GM19455 (cell line): ENCODE data around the gene LONRF2.

Source experiments
- ATAC-seq: cut with Tn5 transposase; IDR thresholded peaks from one replicate; pipeline ENCODE4 v1.9.1; 2021; ENCODE audit not compliant: unreplicated experiment

Gene LONRF2

DNA sequence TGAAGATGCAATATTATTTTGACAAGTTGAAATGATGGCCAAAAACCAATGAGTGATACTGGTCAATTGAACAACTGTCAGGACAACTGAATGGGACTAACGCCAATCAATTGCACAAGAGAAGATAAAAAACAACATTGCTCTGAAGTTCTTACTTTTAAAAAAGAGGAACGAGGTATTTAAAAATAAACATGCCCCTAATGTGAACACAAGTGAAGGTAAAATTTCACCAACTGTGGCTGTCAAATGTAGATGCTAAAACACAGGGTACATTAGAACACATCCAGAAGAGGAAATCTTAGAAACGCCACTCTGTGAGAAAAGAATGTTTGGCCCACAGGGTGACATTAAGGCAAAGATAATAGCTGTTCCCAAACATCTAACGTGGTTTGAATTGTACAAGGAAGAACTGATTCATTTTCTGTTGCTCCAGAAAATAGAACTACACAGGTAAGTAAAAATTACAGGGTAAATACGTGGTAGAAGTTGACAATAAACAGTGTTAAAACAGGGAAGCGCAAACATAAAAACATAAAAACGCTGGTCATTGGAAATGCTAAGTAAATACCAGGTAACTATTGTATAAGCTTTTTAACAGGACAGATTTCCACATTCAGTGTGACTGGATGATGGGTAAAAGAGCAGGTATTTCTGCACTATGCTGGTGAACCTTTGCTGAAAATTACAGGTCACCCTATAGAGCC is 20.3 kb downstream of the LONRF2 start:
- no peak for ATAC-seq

DNA sequence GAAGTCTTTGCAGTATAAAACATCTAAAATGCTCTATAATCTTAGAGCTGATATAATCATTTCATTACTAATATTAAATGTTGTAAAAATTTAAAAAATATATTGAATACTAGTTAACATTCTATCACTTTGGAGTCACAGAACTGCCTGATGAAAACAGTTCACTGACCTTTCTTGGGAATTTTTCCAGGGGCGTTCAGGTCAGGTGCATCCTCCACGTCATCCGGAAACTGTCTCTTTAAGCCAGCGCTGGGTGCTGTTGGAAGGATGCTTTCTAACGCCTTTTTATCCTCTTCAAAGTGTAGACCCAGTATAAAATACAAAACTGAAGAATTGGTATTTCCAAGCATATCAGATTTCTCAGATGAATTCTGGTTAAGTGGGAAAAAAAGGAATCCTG is 22.8 kb downstream of the LONRF2 start:
- ATAC-seq: no peak

- ATAC-seq: no peak
These were observed 24.8 kb downstream of the LONRF2 start for GRCh38 chr2:100297511-100297910.

DNA sequence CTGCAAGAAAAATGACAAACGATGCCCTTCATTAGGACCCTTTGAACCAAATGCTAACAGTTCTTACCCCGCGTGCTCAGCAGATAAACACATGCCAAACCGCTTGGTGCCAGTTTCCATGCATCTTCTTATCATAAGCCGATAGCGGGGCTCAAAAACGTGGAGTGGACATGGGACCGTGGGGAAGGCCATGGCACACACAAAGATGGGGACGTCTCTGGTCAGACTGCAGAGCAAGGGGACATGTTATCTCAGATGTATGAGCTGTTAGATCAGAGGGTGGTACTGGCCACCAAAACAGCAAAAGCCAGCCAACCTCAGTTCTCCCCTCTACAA is 28.2 kb downstream of the LONRF2 start:
- ATAC-seq: no peak

DNA sequence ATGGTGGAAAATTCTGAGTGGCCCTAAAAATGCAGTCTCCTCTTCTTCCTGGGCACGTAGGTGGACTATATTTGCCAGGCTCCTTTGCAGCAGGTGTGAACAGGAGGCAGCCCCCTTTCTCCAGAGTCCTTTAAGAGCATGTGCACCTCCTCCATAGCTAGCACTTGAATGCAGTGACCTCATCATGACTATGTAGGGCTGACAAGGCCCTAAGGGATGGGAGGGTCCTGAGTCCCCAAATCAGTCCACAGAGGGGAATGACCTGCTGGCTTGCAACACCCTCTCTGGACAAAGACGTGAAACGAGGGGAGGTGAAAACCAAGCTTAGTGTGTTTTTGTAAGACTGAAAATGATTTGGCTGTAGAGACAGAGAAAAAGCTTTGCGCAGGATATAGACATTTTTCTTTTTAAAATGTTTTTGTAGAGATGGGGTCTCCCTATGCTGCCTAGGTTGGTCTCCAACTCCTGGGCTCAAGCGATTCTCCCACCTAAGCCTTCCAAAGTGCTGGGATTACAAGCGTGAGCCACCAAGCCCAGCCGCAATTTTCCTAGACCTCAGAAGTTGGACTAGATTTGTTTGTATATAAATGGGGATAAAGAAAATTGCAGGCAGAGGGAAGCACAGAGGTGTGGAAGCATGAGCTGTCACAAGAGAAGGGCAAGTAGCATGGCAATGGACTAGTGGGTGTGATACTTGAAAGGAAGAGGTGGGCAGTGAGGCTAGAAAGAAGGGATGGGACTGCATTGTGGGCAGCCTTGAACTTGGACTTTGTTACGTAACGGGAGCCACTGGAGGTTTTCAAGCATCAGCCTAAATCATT is 28.8 kb downstream of the LONRF2 start:
- ATAC-seq: no peak

DNA sequence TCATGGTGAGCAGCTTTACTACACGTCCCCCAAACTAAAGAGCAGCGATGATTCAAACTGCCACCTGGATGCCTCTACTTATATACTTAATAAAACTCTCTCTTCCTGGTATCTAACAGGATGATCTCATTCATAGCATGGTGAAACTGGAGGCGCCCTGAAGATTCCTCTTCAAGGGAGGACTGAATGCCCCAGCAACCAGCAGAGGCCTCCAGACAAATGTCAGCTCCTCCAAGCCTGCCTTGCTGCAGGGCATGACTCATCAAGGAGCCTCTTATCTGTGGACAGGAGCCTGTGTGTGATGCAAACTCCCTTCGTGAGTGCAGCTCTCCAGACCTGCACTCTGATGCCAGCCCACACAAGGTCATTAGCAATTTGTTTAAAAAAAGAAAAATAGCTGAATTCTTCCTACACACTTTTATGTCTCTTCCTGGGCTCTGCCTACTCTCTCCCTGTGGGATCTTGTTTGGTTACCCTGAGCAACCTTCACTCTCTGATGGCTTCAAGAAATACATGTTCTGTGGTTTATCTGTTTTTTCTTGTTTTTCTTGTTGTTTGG is 30.2 kb downstream of the LONRF2 start:
- no peak for ATAC-seq

DNA sequence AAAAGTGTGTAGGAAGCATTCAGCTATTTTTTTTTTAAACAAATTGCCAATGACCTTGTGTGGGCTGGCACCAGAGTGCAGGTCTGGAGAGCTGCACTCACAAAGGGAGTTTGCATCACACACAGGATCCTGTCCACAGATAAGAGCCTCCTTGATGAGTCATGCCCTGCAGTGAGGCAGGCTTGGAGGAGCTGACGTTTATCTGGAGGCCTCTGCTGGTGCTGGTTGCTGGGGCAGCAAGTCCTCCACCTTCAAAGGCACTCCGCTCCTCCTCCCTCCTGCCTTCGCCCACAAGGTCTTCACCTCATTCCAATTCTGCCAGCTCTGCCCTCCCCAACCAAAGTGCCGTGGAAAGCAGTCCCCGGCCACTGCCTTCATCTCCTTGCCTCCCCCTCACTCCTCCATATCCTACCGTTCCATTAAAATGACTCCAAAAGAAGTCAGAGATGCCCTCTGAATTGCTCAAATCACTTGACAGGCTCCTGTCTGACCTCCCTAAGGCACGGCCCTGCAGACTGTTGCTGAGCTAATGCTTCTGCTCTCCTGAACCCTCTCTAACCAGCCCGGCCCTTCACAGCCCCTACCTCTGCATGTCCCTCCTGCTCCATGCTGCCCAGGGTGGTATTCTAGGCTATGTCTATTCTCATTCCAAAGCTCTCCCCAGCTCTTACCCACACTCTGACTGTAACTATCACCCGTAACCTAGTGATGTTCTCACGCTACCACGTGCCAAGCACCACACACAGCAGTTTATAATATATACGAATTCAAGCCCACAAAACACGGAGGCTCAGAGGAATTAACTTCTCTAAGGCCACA is 30.9 kb downstream of the LONRF2 start:
- no peak for ATAC-seq

DNA sequence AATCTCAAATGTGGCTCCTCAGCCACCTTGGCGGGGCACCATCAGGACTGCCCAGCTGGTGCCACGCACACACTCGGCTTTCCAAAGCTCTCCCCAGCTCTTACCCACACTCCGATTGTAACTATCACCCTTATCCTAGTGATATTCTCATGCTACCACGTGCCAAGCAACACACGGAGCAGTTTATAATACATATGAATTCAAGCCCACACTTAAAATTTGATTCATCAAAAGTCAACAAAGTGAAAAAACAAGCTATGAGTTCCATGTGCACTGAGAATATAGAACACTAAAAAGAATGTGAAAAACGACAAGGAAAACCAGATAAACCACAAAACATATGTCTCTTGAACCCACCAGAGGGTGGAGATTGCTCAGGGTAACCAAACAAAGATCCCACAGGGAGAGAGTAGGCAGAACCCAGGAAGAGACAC is 31.6 kb downstream of the LONRF2 start:
- no peak for ATAC-seq

- ATAC-seq: no peak
These were observed 33.3 kb downstream of the LONRF2 start for GRCh38 chr2:100289020-100289419.

DNA sequence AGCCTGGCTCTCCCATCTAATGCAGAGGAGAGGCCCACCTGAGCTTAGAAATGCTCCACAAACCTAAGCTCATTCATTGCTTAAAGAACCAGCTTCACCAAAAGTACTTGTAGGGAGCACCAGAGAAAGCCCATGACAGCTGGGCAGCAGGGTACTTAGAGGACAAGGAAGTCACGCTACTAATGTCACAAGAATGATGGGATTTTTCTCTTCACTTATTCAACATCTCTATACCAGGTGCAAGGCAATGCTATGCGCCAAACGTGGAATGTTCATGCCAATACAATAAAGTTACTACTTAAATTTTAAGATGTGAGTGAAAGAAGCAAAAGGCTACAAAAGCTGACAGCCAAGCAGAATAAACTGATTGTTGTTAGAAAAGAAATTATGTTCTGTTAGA is 36.0 kb downstream of the LONRF2 start:
- no peak for ATAC-seq

DNA sequence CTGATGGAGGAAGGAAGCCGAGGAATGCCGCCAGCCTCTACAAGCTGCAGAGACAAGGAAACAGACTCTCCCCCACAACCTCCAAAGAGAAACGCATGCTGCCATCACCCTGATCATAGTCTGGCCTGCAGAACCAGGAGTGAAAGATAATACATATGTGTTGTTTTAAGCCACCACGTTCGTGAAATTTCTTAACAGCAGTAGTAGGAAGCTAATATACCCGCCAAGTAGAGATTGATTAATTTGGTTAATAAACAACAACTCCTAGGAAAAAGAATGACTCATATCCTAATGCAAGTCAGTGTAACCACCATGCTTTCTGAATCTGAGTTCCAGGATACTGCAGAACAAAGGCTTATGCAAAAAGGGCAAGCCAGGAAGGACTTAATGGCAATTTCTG is 36.6 kb downstream of the LONRF2 start:
- ATAC-seq: no peak

DNA sequence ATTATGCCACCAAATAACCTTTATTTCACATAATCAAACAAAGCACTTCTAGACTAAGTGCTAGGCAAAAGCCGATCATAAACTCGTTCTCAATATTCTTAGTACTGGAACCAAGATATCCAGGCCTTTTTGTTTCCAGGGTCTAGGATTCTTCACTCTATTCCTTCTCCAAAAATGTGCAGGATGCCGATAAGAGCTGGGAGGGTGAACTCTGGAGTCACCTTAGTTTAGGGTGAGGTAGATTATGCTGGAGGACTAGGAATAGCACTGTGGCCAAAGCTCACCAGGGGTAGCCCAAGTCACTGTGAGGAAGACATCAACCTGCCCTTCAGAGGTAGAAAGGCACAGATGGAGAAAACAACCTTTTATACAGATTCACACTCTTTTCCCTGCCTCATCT is 37.3 kb downstream of the LONRF2 start:
- no peak for ATAC-seq

DNA sequence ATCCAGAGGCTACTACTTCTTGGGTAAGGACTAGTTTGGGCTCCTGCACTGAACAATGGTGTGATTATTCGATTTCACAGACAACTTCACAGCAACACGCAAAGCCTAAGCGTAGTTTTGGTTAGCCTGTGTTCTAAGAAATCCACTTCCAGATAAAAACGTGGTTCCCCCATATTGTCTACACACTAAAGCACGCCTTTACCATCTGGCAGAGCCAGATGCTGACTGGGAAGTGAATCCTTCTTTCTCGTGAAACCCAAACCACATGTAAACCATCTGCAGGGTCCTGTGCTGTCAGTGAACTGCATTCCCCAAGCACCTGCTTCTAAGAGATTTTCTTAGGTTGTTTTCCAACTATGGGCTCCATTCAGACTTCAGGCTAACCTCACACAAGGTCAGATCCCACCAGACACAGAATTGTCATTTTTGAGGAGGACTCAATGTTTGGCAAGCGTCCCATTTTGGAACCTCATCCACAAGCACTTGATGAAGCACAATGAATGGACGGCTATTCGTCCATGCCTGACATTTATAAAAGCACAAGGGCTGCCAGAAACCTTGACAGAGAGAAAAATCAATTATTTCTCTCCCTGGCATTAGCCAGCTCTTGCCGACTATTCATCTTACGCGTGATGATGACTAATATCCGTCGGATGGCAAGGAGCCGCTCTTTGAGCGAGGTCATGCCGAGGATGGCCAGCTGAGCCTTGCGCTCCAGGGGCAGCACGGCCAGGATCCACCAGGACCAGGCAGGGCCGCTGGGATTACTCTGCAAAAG is 38.4 kb downstream of the LONRF2 start:
- no peak for ATAC-seq

- no peak for ATAC-seq
These were observed 40.5 kb downstream of the LONRF2 start for GRCh38 chr2:100281521-100282438.

DNA sequence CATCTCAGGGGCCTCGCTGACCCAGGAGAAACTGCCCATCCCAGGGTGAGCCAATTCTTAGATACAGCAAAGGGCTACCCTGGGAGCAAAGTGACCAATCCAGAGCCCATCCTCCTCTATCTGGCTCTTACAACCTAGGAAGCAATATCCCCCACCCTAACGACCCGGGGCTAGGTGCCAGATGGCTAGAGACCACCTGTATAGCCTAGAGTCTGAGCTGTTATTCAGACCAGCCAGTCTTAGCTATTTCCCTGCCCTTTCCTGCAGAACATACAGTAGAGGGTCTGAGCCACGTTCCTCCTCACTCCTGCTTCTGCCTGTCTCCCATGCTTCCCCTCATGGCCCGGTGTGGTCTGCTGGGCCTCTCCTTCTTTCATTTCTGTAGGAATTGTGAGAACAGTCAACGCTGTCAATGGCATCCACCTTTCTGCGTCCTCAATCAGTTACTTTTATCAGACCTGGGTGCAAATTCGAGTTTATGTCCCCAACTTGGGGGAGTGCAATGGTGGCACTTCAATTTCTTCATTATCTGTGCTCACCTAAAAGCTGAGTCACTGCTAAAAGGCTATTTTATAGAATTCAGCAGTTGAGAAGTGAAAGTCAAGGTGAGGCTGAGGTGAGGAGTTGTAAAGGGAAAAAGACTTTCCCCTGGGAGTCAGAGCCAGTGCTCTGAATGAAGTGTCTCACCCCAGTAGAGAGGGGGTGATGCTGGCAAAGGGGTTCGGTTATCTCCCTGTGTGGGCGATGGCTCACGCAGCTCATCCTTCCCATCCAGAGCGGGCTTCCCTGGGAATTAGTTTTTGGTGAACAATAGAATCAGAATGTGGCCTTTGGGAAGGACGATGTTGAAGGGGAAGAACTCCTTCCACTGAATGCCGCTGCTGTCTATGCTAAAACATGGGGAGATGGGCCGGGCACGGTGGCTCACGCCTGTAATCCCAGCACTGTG is 42.4 kb downstream of the LONRF2 start:
- no peak for ATAC-seq

DNA sequence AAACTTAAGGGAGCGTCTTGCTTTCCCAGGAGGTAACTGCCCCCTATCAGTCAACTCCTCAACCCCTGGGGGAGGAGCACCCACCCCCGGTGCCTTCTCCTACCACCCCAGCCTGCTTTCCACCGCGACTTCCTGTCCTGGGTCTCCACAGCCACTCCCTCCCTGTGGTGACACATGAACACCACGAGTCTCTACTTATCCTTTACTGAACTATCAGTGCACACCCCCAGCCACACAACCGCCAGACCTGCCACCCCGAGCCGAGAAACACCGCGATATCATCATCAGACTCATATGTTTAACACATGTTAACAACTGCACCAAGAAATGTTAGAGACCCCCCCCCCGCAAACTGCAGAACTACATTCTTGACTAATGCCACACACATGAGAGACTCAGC is 43.3 kb downstream of the LONRF2 start:
- no peak for ATAC-seq

GRCh38 chr2:100278501-100278900 is 43.8 kb downstream of the LONRF2 start:
- no peak for ATAC-seq

DNA sequence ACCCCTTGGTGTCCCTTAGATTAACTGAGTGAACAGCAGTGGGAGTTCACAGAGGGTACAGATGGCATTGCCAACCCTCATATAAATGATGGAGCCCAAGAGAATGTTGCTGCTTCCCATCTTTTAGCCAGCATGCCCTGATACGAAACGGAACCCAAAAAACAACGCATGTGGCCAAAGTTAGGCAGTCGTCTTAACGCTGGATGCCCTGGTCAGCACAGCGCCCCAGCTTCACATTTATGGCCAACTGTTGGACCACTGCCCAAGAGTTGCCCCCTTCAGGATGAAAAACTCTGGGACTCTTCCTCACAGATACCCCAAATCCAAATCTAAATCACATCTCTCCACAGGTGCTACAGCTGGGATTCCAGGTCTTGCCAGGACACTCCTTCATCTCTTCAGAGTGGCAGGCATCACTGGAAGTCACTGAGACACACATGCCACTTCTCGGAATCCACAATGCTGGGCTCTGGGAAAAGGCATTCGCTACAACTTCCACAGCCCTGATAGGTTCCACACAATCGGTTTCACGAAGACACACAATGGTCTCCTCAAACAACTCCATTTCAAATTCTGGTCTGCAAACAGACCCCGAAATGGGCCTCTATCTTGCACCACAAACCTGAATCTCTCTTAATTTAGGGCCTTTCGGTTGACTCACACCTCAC is 44.6 kb downstream of the LONRF2 start:
- no peak for ATAC-seq
